CD4-positive, alpha-beta T cell (primary cell): ENCODE results near the gene TTC32. TPM values are rescaled to one million over a fixed set of nuclear protein-coding genes. Genes with fewer than 3 reads are reported as not detected.
"Not testable (repeated sequence)": the region's sequence is repeated elsewhere in the genome, so short reads cannot be mapped to it uniquely, and the experiment has no call there.

Experiments
- ATAC-seq: fragments of 200-7000 bp; cut with Tn5 transposase; one replicate; pipeline ENCODE4 v1.10.0; 2022; ENCODE audit warnings: mild to moderate bottlenecking; ENCODE audit not compliant: poor library complexity
- CTCF ChIA-PET: fragments of 350-600 bp; sonication (Branson Sonifier 250); formaldehyde crosslinking; loops from one replicate; lab custom pipeline; 2021; ENCODE audit warnings: antibody characterized with exemption, inconsistent platforms; lab: Charles Lee
- POLR2A ChIA-PET: fragments of 350-600 bp; sonication (Branson Sonifier 250); formaldehyde crosslinking; loops from one replicate; lab custom pipeline; 2021; ENCODE audit warnings: antibody characterized with exemption, inconsistent platforms; lab: Charles Lee
- DNase-seq, 14 experiments: peaks; one replicate each; pipeline ENCODE4 v3.0.0-alpha.2; 2013 to 2020; ENCODE audit warnings: mixed read lengths in 2 of 14
- H3K27ac ChIP-seq, 2 donors: one replicate each; pipeline versions ENCODE4 v1.5.1 to v1.7.0; 2013; ENCODE audit warnings: low read length in 2 of 2, low read depth in 1 of 2, mild to moderate bottlenecking in 1 of 2
- H3K27me3 ChIP-seq, 2 experiments: 1 replicate in 1 of 2; 2 replicates in 1 of 2; pipeline versions ENCODE4 v1.6.1 to v1.7.0; 2013; ENCODE audit warnings: low read length in 2 of 2, control low read depth in 1 of 2, mild to moderate bottlenecking in 1 of 2, moderate library complexity in 1 of 2; ENCODE audit not compliant: insufficient read depth in 2 of 2, control insufficient read depth in 1 of 2
- H3K36me3 ChIP-seq: one replicate; pipeline ENCODE4 v1.6.1; 2013; ENCODE audit warnings: low read length, control low read depth; ENCODE audit not compliant: insufficient read depth
- H3K4me1 ChIP-seq: one replicate; pipeline ENCODE4 v1.6.1; 2013; ENCODE audit warnings: low read length, control low read depth; ENCODE audit not compliant: insufficient read depth
- H3K4me3 ChIP-seq: one replicate; pipeline ENCODE4 v1.5.1; 2013; ENCODE audit warnings: mild to moderate bottlenecking, low read length, moderate library complexity
- H3K9me3 ChIP-seq, 2 experiments: 1 replicate in 1 of 2; 2 replicates in 1 of 2; pipeline versions ENCODE4 v1.6.1 to v1.7.0; 2013; ENCODE audit warnings: low read length in 2 of 2, mild to moderate bottlenecking in 2 of 2, control low read depth in 1 of 2, moderate library complexity in 1 of 2; ENCODE audit not compliant: control insufficient read depth in 1 of 2, insufficient read depth in 1 of 2
- H3K27ac Mint-ChIP-seq: one replicate; pipeline ENCODE4 v1.8.0; 2020; ENCODE audit warnings: mixed read lengths
- H3K27me3 Mint-ChIP-seq: one replicate; pipeline ENCODE4 v1.8.0; 2021; ENCODE audit warnings: mixed read lengths
- H3K36me3 Mint-ChIP-seq: one replicate; pipeline ENCODE4 v1.8.0; 2021; ENCODE audit warnings: low read depth, mixed read lengths
- H3K4me1 Mint-ChIP-seq: one replicate; pipeline ENCODE4 v1.8.0; 2021; ENCODE audit warnings: low read depth, mixed read lengths
- H3K4me3 Mint-ChIP-seq: one replicate; pipeline ENCODE4 v1.8.0; 2020; ENCODE audit warnings: mild to moderate bottlenecking, mixed read lengths
- H3K9me3 Mint-ChIP-seq: one replicate; pipeline ENCODE4 v1.8.0; 2020; ENCODE audit warnings: mixed read lengths
- intact Hi-C, 2 experiments: fragments of 100-400 bp; cut with DNase I in 1 of 2; cut with micrococcal nuclease in 1 of 2; formaldehyde crosslinking; loops; one replicate each; pipeline versions ENCODE4 v1.15.1 to v1.9.0; 2023 to 2025; cut with DNase I, micrococcal nuclease
- total RNA-seq, 174 experiments: library from RNA in 2 of 174; stranded (reverse) in 2 of 174; gene quantifications; one replicate each; pipeline ENCODE4 v1.2.3 and lab custom pipeline; 2021 to 2026
- TF ChIP-seq, protein P1 (sequence below): fragments of 200-600 bp; IDR thresholded peaks from one replicate; pipeline ENCODE4 v1.8.0; 2022; ENCODE audit warnings: antibody characterized with exemption, mild to moderate bottlenecking

Gene TTC32
- total RNA-seq, 2 experiments from 2014 or later: 53.1 to 54.2 TPM

DNA sequence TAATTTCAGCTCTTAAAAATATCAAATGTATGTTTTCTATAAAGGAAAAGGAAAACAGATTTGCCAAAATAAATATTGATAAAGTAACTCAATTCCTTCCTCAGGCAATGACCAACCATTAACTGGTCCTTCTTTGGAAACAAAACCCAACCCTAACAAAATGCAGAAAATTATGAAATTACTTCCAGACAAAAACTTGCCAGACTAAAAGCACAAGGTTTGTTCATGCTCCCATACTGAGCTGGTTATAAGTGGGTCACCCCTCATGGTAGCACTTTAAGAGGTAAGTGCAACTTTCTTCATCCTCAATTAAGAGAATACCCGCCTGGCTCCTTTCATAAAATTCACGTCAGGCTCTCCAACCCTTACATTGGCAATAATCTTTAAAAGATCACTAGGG is 31.1 kb upstream of the TTC32 start:
- Mint-ChIP-seq H3K4me1 (no peaks in the 10 kb centered on the region), H3K27ac (no peak overlapping the region), H3K9me3 (no peaks in the 10 kb centered on the region), H3K27me3 (no peaks in the 10 kb centered on the region), H3K4me3 (no peak overlapping the region), H3K36me3 (peaks cover 78% of the 10 kb centered on the region)
- Histone ChIP-seq H3K9me3 (peaks cover 6 to 15% of the 10 kb centered on the region in 2 experiments), H3K36me3 (peaks cover 21% of the 10 kb centered on the region), H3K4me3 (no peak overlapping the region), H3K27me3 (no peaks in the 10 kb centered on the region), H3K4me1 (no peaks in the 10 kb centered on the region), H3K27ac (no peak overlapping the region)
- TF ChIP-seq, protein P1, sequence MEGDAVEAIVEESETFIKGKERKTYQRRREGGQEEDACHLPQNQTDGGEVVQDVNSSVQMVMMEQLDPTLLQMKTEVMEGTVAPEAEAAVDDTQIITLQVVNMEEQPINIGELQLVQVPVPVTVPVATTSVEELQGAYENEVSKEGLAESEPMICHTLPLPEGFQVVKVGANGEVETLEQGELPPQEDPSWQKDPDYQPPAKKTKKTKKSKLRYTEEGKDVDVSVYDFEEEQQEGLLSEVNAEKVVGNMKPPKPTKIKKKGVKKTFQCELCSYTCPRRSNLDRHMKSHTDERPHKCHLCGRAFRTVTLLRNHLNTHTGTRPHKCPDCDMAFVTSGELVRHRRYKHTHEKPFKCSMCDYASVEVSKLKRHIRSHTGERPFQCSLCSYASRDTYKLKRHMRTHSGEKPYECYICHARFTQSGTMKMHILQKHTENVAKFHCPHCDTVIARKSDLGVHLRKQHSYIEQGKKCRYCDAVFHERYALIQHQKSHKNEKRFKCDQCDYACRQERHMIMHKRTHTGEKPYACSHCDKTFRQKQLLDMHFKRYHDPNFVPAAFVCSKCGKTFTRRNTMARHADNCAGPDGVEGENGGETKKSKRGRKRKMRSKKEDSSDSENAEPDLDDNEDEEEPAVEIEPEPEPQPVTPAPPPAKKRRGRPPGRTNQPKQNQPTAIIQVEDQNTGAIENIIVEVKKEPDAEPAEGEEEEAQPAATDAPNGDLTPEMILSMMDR: no peak
- ChIA-PET CTCF (no interaction called here), POLR2A (no interaction called here)
- intact Hi-C loops: no loop called here
- ATAC-seq: no peak
- DNase-seq: no peak

DNA sequence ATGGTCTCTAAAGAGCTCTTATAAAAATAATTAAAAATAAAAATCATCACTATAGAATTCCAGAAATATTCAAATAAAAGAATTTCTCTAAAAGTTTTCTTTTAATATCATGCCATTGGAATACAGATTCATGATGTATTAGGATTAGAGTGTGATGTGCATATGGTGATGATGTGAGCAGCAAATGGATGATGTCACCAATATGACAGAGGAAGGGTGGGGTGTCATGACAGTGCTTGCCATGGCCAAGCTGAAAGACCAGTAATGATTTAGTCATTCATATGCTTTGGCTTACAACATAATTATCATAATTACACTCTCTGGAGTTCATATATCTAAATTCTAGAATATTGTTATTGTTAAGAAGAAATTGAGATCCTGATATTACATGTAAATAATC is 27.4 kb upstream of the TTC32 start:
- Histone ChIP-seq H3K9me3 (peaks cover 6 to 27% of the 10 kb centered on the region in 2 experiments), H3K27me3 (no peaks in the 10 kb centered on the region), H3K4me3 (no peak overlapping the region), H3K36me3 (peaks cover 19% of the 10 kb centered on the region), H3K4me1 (no peaks in the 10 kb centered on the region), H3K27ac (no peak overlapping the region)
- POLR2A ChIA-PET: no interaction called here
- H3K9me3 Mint-ChIP-seq: peaks cover 11% of the 10 kb centered on the region
- no peaks in the 10 kb centered on the region for H3K4me1 Mint-ChIP-seq
- no peaks in the 10 kb centered on the region for H3K27me3 Mint-ChIP-seq
- CTCF ChIA-PET: interaction anchor here (1.2 kb wide), 1 partner anchor 14 kb away, joined by 3 read pairs; no protein-coding TSS in a partner anchor
- TF ChIP-seq, protein P1: no peak
- no peak overlapping the region for H3K4me3 Mint-ChIP-seq
- ATAC-seq (no peak), DNase-seq (no peak)
- H3K36me3 Mint-ChIP-seq: peaks cover 87% of the 10 kb centered on the region
- intact Hi-C loops: no loop called here
- H3K27ac Mint-ChIP-seq: no peak overlapping the region

DNA sequence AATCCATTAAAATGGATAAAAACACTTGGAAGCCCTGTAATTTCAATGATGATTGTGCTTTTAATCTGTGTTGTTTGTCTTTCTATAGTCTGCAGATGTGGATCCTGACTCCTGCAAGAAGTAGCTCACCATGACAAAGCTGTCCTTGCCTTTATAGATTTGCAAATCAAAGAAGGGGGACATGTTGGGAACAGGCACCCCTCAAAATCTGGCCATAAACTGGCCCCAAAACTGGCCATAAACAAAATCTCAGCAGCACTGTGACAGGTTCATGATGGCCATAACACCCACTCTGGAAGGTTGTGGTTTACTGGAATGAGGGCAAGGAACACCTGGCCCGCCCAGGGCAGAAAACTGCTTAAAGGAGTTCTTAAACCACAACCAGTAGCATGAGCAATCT is 26.0 kb upstream of the TTC32 start:
- Histone ChIP-seq H3K36me3 (peaks cover 19% of the 10 kb centered on the region), H3K9me3 (peaks cover 6 to 27% of the 10 kb centered on the region in 2 experiments)
- CTCF ChIA-PET: interaction anchor here (1.2 kb wide), 1 partner anchor 16 kb away, joined by 3 read pairs; no protein-coding TSS in a partner anchor
- H3K36me3 Mint-ChIP-seq: peaks cover 84% of the 10 kb centered on the region
- H3K4me3 ChIP-seq, DNase-seq, H3K4me1 Mint-ChIP-seq, intact Hi-C loops, H3K4me3 Mint-ChIP-seq, ATAC-seq, H3K27ac ChIP-seq, H3K27me3 ChIP-seq, POLR2A ChIA-PET, H3K4me1 ChIP-seq, H3K27ac Mint-ChIP-seq, H3K27me3 Mint-ChIP-seq: not testable (repeated sequence)
- H3K9me3 Mint-ChIP-seq: peaks cover 11% of the 10 kb centered on the region

DNA sequence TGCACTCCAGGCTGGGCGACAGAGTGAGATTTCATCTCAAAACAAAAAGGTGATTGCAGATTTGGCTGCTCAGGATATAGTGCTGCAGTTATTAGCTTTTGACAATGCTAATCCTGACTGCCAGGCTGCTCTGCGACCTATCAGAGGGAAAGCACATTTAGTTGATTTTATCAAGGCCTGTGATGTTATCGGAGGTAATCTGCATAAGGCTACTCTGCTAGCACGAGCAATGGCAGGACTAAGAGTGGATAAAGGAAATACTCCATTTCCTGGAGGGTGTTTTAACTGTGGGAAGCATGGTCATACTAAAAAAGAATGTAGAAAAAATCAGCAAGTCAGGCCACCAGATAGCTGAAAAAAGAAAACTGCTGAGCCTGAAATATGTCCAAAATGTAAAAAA is 22.7 kb upstream of the TTC32 start:
- intact Hi-C loops, POLR2A ChIA-PET, ATAC-seq, DNase-seq, H3K4me1 Mint-ChIP-seq, H3K4me3 ChIP-seq, H3K36me3 ChIP-seq, H3K27me3 Mint-ChIP-seq, H3K27ac Mint-ChIP-seq, H3K4me3 Mint-ChIP-seq, H3K27me3 ChIP-seq, CTCF ChIA-PET, H3K4me1 ChIP-seq, H3K27ac ChIP-seq: not testable (repeated sequence)
- Mint-ChIP-seq H3K9me3 (peaks cover 11% of the 10 kb centered on the region), H3K36me3 (peaks cover 73% of the 10 kb centered on the region)
- peaks cover 6 to 25% of the 10 kb centered on the region in 2 experiments for H3K9me3 ChIP-seq

DNA sequence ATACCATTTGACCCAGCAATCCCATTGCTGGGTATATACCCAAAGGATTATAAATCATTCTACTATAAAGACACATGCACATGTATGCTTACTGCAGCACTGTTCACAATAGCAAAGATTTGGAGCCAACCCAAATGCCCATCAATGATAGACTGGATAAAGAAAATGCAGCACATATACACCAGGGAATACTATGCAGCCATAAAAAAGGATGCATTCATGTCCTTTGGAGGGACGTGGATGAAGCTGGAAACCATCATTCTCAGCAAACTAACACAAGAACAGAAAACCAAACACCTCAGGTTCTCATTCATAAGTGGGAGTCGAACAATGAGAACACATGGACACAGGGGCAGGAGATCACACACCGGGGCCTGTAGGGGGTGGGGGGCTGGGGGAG is 20.4 kb upstream of the TTC32 start:
- not testable (repeated sequence) for H3K4me1 Mint-ChIP-seq

More for the DNA sequence above, 20.4 kb upstream of the TTC32 start:
- POLR2A ChIA-PET, H3K27ac ChIP-seq, H3K9me3 ChIP-seq, H3K4me1 ChIP-seq, H3K27me3 Mint-ChIP-seq, H3K36me3 ChIP-seq, intact Hi-C loops, H3K27me3 ChIP-seq, DNase-seq, H3K4me3 Mint-ChIP-seq, ATAC-seq, H3K4me3 ChIP-seq, H3K27ac Mint-ChIP-seq, CTCF ChIA-PET, H3K9me3 Mint-ChIP-seq: not testable (repeated sequence)
- peaks cover 52% of the 10 kb centered on the region for H3K36me3 Mint-ChIP-seq
